ENCODE measurements around the gene FHAD1. TPM values are rescaled to one million over a fixed set of nuclear protein-coding genes. Genes with fewer than 3 reads are reported as not detected.
"Not testable (repeated sequence)": the region's sequence is repeated elsewhere in the genome, so short reads cannot be mapped to it uniquely, and the experiment has no call there.

Gene FHAD1
- total and polyA plus RNA-seq, 5 experiments from 2014 or later, result not detected

- ATAC-seq (no peak), DNase-seq (no peak)
- peaks cover 0 to 6% (median 5%) of the 10 kb centered on the region in 5 donors for H3K27me3 Mint-ChIP-seq
- H3K27ac Mint-ChIP-seq, result no peak overlapping the region
- peaks cover 0 to 4% (median 0%) of the 10 kb centered on the region in 9 donors for H3K9me3 Mint-ChIP-seq
- no peaks in the 10 kb centered on the region for H3K36me3 Mint-ChIP-seq
- POLR2A ChIA-PET, result no interaction called here
- peaks cover 0 to 6% (median 3%) of the 10 kb centered on the region in 4 donors for H3K4me1 Mint-ChIP-seq
- no peak overlapping the region for H3K4me3 Mint-ChIP-seq
Measured at GRCh38 chr1:15295696-15296095, 48.7 kb downstream of the FHAD1 start.

- POLR2A ChIA-PET, result no interaction called here
- H3K36me3 Mint-ChIP-seq, result no peaks in the 10 kb centered on the region
- ATAC-seq (no peak), DNase-seq (no peak)
- H3K9me3 Mint-ChIP-seq, result peaks cover 0 to 4% (median 0%) of the 10 kb centered on the region in 9 donors
- H3K27me3 Mint-ChIP-seq, result peaks cover 0 to 6% (median 5%) of the 10 kb centered on the region in 5 donors
- peaks cover 0 to 6% (median 3%) of the 10 kb centered on the region in 4 donors for H3K4me1 Mint-ChIP-seq
- H3K4me3 Mint-ChIP-seq, result no peak overlapping the region
- H3K27ac Mint-ChIP-seq, result no peak overlapping the region
Measured at GRCh38 chr1:15296585-15297321, 49.7 kb downstream of the FHAD1 start.

GRCh38 chr1:15297975-15298374, 51.0 kb downstream of the FHAD1 start:
- H3K4me3 Mint-ChIP-seq, H3K27ac Mint-ChIP-seq, H3K36me3 Mint-ChIP-seq, POLR2A ChIA-PET, H3K27me3 Mint-ChIP-seq, DNase-seq, H3K9me3 Mint-ChIP-seq, ATAC-seq, H3K4me1 Mint-ChIP-seq: not testable (repeated sequence)

- POLR2A ChIA-PET, result no interaction called here
- no peak overlapping the region for H3K4me3 Mint-ChIP-seq
- H3K9me3 Mint-ChIP-seq, result peaks cover 0 to 4% (median 0%) of the 10 kb centered on the region in 9 donors
- H3K36me3 Mint-ChIP-seq, result no peaks in the 10 kb centered on the region
- H3K4me1 Mint-ChIP-seq, result peaks cover 0 to 6% (median 3%) of the 10 kb centered on the region in 4 donors
- H3K27ac Mint-ChIP-seq, result no peak overlapping the region
- no peak for ATAC-seq
- H3K27me3 Mint-ChIP-seq, result peaks cover 0 to 6% (median 5%) of the 10 kb centered on the region in 5 donors
- no peak for DNase-seq
Measured at GRCh38 chr1:15299179-15299578, 52.2 kb downstream of the FHAD1 start.

GRCh38 chr1:15299806-15300205, 52.8 kb downstream of the FHAD1 start:
- peaks cover 3 to 6% (median 5%) of the 10 kb centered on the region in 4 donors for H3K4me1 Mint-ChIP-seq
- H3K9me3 Mint-ChIP-seq, result peaks cover 0 to 4% (median 0%) of the 10 kb centered on the region in 9 donors
- no peak overlapping the region for H3K4me3 Mint-ChIP-seq
- no peak for DNase-seq
- POLR2A ChIA-PET, result no interaction called here
- peaks cover 0 to 8% (median 2%) of the 10 kb centered on the region in 5 donors for H3K27me3 Mint-ChIP-seq
- ATAC-seq, result no peak
- no peaks in the 10 kb centered on the region for H3K36me3 Mint-ChIP-seq
- no peak overlapping the region for H3K27ac Mint-ChIP-seq

GRCh38 chr1:15303935-15304334, 56.9 kb downstream of the FHAD1 start:
- no peak overlapping the region for H3K4me3 Mint-ChIP-seq

GRCh38 chr1:15304708-15305467, 57.9 kb downstream of the FHAD1 start:
- Mint-ChIP-seq H3K9me3 (no peaks in the 10 kb centered on the region), H3K4me3 (no peak overlapping the region), H3K4me1 (peaks cover 0 to 6% (median under 1%) of the 10 kb centered on the region in 4 donors), H3K27ac (no peak overlapping the region), H3K27me3 (peaks cover 0 to 11% (median 7%) of the 10 kb centered on the region in 5 donors), H3K36me3 (no peaks in the 10 kb centered on the region)
- ATAC-seq (peak; percentile 47 to 71), DNase-seq (peak; percentile 36 to 80 (median 60))
- POLR2A ChIA-PET, result no interaction called here

More at GRCh38 chr1:15303935-15304334, 56.9 kb downstream of the FHAD1 start:
- POLR2A ChIA-PET, result no interaction called here
- no peak for DNase-seq
- Mint-ChIP-seq H3K36me3 (no peaks in the 10 kb centered on the region), H3K27ac (no peak overlapping the region), H3K9me3 (no peaks in the 10 kb centered on the region), H3K27me3 (peaks cover 0 to 11% (median 8%) of the 10 kb centered on the region in 5 donors), H3K4me1 (peaks cover 0 to 6% (median under 1%) of the 10 kb centered on the region in 4 donors)
- ATAC-seq, result no peak

GRCh38 chr1:15305468-15305770, 58.4 kb downstream of the FHAD1 start:
- ATAC-seq (no peak), DNase-seq (no peak)
- Mint-ChIP-seq H3K27ac (no peak overlapping the region), H3K4me3 (no peak overlapping the region), H3K27me3 (peaks cover 0 to 11% (median 7%) of the 10 kb centered on the region in 5 donors), H3K9me3 (no peaks in the 10 kb centered on the region), H3K4me1 (peaks cover 0 to 6% (median under 1%) of the 10 kb centered on the region in 4 donors), H3K36me3 (no peaks in the 10 kb centered on the region)
- POLR2A ChIA-PET, result no interaction called here

GRCh38 chr1:15306352-15306751, 59.3 kb downstream of the FHAD1 start:
- POLR2A ChIA-PET, DNase-seq, H3K4me3 Mint-ChIP-seq, H3K4me1 Mint-ChIP-seq, ATAC-seq, H3K27ac Mint-ChIP-seq, H3K36me3 Mint-ChIP-seq, H3K9me3 Mint-ChIP-seq: not testable (repeated sequence)
- H3K27me3 Mint-ChIP-seq, result peaks cover 0 to 11% (median 7%) of the 10 kb centered on the region in 5 donors

- Mint-ChIP-seq H3K27ac (no peak overlapping the region), H3K9me3 (peaks cover 0 to 4% (median 0%) of the 10 kb centered on the region in 9 donors), H3K27me3 (peaks cover 0 to 11% (median 8%) of the 10 kb centered on the region in 5 donors), H3K4me1 (peaks cover 0 to 6% (median under 1%) of the 10 kb centered on the region in 4 donors), H3K4me3 (no peak overlapping the region), H3K36me3 (no peaks in the 10 kb centered on the region)
- POLR2A ChIA-PET, result no interaction called here
- no peak for ATAC-seq
- DNase-seq, result no peak
Measured at GRCh38 chr1:15308135-15308534, 61.1 kb downstream of the FHAD1 start.

GRCh38 chr1:15308621-15309027, 61.6 kb downstream of the FHAD1 start:
- H3K4me3 Mint-ChIP-seq, result no peak overlapping the region
- H3K4me1 Mint-ChIP-seq, result peaks cover 0 to 6% (median under 1%) of the 10 kb centered on the region in 4 donors
- H3K27me3 Mint-ChIP-seq, result peaks cover 0 to 11% (median 8%) of the 10 kb centered on the region in 5 donors
- ATAC-seq, result no peak
- peaks cover 0 to 4% (median 0%) of the 10 kb centered on the region in 9 donors for H3K9me3 Mint-ChIP-seq
- POLR2A ChIA-PET, result no interaction called here
- H3K27ac Mint-ChIP-seq, result no peak overlapping the region
- H3K36me3 Mint-ChIP-seq, result no peaks in the 10 kb centered on the region
- no peak for DNase-seq

- no peak overlapping the region for H3K27ac Mint-ChIP-seq
- POLR2A ChIA-PET, result no interaction called here
- H3K9me3 Mint-ChIP-seq, result peaks cover 0 to 4% (median 0%) of the 10 kb centered on the region in 9 donors
- H3K36me3 Mint-ChIP-seq, result no peaks in the 10 kb centered on the region
- DNase-seq (no peak), ATAC-seq (no peak)
- H3K27me3 Mint-ChIP-seq, result peaks cover 0 to 11% (median 8%) of the 10 kb centered on the region in 5 donors
- peaks cover 0 to 2% (median under 1%) of the 10 kb centered on the region in 4 donors for H3K4me1 Mint-ChIP-seq
- no peak overlapping the region for H3K4me3 Mint-ChIP-seq
Measured at GRCh38 chr1:15309687-15310086, 62.7 kb downstream of the FHAD1 start.

GRCh38 chr1:15310544-15310943, 63.5 kb downstream of the FHAD1 start:
- Mint-ChIP-seq H3K27me3 (peaks cover 0 to 5% (median 3%) of the 10 kb centered on the region in 5 donors), H3K4me1 (no peaks in the 10 kb centered on the region), H3K36me3 (no peaks in the 10 kb centered on the region), H3K27ac (no peak overlapping the region), H3K4me3 (no peak overlapping the region), H3K9me3 (peaks cover 0 to 4% (median 0%) of the 10 kb centered on the region in 9 donors)
- DNase-seq (no peak), ATAC-seq (no peak)
- POLR2A ChIA-PET, result no interaction called here
